K562 (cell line): ENCODE results near the gene HPCAL1. TPM values are rescaled to one million over a fixed set of nuclear protein-coding genes. Genes with fewer than 3 reads are reported as not detected.

Experiments used
- ATAC-seq: fragments of 200-7000 bp; cut with Tn5 transposase; 3 replicates; pipeline ENCODE4 v1.9.1; 2020; ENCODE audit warnings: moderate library complexity
- BruUV-seq: library from RNA; stranded (reverse); fragments of 400-500 nt; replicated peaks from 2 replicates; lab custom pipeline; 2021; lab: Mats Ljungman, UMichigan
- CTCF ChIA-PET: fragments of 300-600 bp; formaldehyde crosslinking; extraction: SDS; loops from one replicate; lab custom pipeline; 2021; ENCODE audit warnings: low intra/inter-chr PET ratio; lab: Yijun Ruan, JAX
- POLR2A ChIA-PET: fragments of 300-600, 350-650 bp; sonication (Branson Sonifier 250); formaldehyde crosslinking; extraction: SDS; loops from one replicate; lab custom pipeline; 2021; ENCODE audit warnings: antibody characterized with exemption, inconsistent platforms; lab: Yijun Ruan, JAX
- DNase-seq, 4 experiments: peaks; one replicate each; pipeline versions ENCODE4 v3.0.0 to v3.0.0-alpha.2; 2011 to 2018; ENCODE audit warnings: low spot score in 3 of 4, mixed read lengths in 3 of 4; ENCODE audit errors: extremely low read depth in 1 of 4
- FAIRE-seq: peaks from 2 replicates; lab custom pipeline; 2011; peaks lifted over from hg19 to GRCh38; lab: Jason Lieb, UNC
- H2AFZ ChIP-seq: 2 replicates; pipeline ENCODE4 v1.6.0; 2011; ENCODE audit warnings: low read depth, low read length, control low read depth, inconsistent platforms
- H3K27ac ChIP-seq: fragments of 200-600 bp; 3 replicates; pipeline ENCODE4 v1.8.0; 2011; ENCODE audit warnings: low read depth, mild to moderate bottlenecking, control low read depth, inconsistent platforms, low read length, moderate library complexity, mixed read lengths; ENCODE audit errors: extremely low read depth
- H3K27me3 ChIP-seq, 2 experiments: fragments of 300-600 bp in 1 of 2; 2 replicates in 1 of 2; 3 replicates in 1 of 2; pipeline versions ENCODE4 v1.6.0 to v1.8.0; 2011; ENCODE audit warnings: inconsistent platforms in 2 of 2, low read length in 2 of 2, mild to moderate bottlenecking in 1 of 2, mixed read lengths in 1 of 2, moderate library complexity in 1 of 2; ENCODE audit not compliant: control insufficient read depth in 2 of 2, insufficient read depth in 2 of 2
- H3K36me3 ChIP-seq: fragments of 300-600 bp; 3 replicates; pipeline ENCODE4 v1.8.0; 2011; ENCODE audit warnings: mild to moderate bottlenecking, low read length, inconsistent platforms; ENCODE audit not compliant: control insufficient read depth, insufficient read depth
- H3K4me1 ChIP-seq, 2 experiments: fragments of 200-600 bp in 1 of 2; replicated peaks in 1 of 2; 2 replicates in 1 of 2; 3 replicates in 1 of 2; pipeline versions ENCODE4 v1.5.1 to v1.8.0; 2011; ENCODE audit warnings: inconsistent platforms in 2 of 2, low read length in 2 of 2, mild to moderate bottlenecking in 1 of 2, mixed read lengths in 1 of 2, moderate library complexity in 1 of 2; ENCODE audit not compliant: control insufficient read depth in 2 of 2, insufficient read depth in 2 of 2
- H3K4me2 ChIP-seq: 2 replicates; pipeline ENCODE4 v1.6.1; 2011; ENCODE audit warnings: low read length, control low read depth, inconsistent platforms, mixed read lengths; ENCODE audit not compliant: insufficient read depth
- H3K4me3 ChIP-seq: fragments of 200-600 bp; sonication (generic), shearing (Covaris generic); 2 replicates; pipeline ENCODE4 v1.5.1; 2016; ENCODE audit warnings: control low read depth, inconsistent platforms
- H3K79me2 ChIP-seq: fragments of 200-600 bp; 3 replicates; pipeline ENCODE4 v1.8.0; 2011; ENCODE audit warnings: low read length, inconsistent platforms; ENCODE audit not compliant: control insufficient read depth, insufficient read depth
- H3K9ac ChIP-seq, 2 experiments: 2 replicates each; pipeline versions ENCODE4 v1.6.0 to v1.6.1; 2011; ENCODE audit warnings: low read depth in 2 of 2, low read length in 2 of 2, control low read depth in 1 of 2, inconsistent platforms in 1 of 2, mild to moderate bottlenecking in 1 of 2, mixed read lengths in 1 of 2; ENCODE audit not compliant: insufficient read depth in 1 of 2
- H3K9me1 ChIP-seq: one replicate; pipeline ENCODE4 v1.6.0; 2011; ENCODE audit warnings: inconsistent platforms, mild to moderate bottlenecking, low read length, moderate library complexity; ENCODE audit not compliant: control insufficient read depth, insufficient read depth
- H3K9me3 ChIP-seq: replicated peaks from 2 replicates; pipeline ENCODE4 v1.5.1; 2011; ENCODE audit warnings: low read depth, low read length, inconsistent platforms; ENCODE audit not compliant: control insufficient read depth, insufficient read depth
- H4K20me1 ChIP-seq: replicated peaks from 2 replicates; pipeline ENCODE4 v1.6.1; 2011; ENCODE audit warnings: low read length, inconsistent platforms, mixed read lengths; ENCODE audit not compliant: control insufficient read depth, insufficient read depth
- BRD4 ChIP-seq: fragments of 200-600 bp; sonication (generic); IDR thresholded peaks from 2 replicates; pipeline ENCODE4 v1.6.1; 2017; ENCODE audit warnings: inconsistent platforms
- E2F3 ChIP-seq: fragments of 250-450 bp; sonication (Bioruptor Pico); IDR thresholded peaks from 2 replicates; pipeline ENCODE4 v1.4.0; 2020; ENCODE audit warnings: mild to moderate bottlenecking
- HMG20B ChIP-seq: fragments of 250-450 bp; sonication (Bioruptor Pico); IDR thresholded peaks from 2 replicates; pipeline ENCODE4 v1.5.0; 2021; ENCODE audit warnings: mild to moderate bottlenecking
- KLF6 ChIP-seq: fragments of 250-450 bp; sonication (Bioruptor Pico); IDR thresholded peaks from 2 replicates; pipeline ENCODE4 v1.4.0; 2020; ENCODE audit warnings: mild to moderate bottlenecking, moderate library complexity, borderline replicate concordance
- L3MBTL2 ChIP-seq: fragments of 450-650 bp; IDR thresholded peaks from 2 replicates; pipeline ENCODE4 v1.6.1; 2016; ENCODE audit warnings: mild to moderate bottlenecking, moderate library complexity
- LEF1 ChIP-seq: fragments of 450-650 bp; IDR thresholded peaks from 2 replicates; pipeline ENCODE4 v1.6.1; 2016; ENCODE audit warnings: mild to moderate bottlenecking
- POLR2H ChIP-seq: IDR thresholded peaks from 2 replicates; pipeline ENCODE4 v1.6.1; 2016; ENCODE audit warnings: missing genetic modification characterization, low read depth, mild to moderate bottlenecking, control low read depth, missing compliant biosample characterization, moderate library complexity
- RAD21 ChIP-seq, 2 experiments: fragments of 250-450 bp in 1 of 2; fragments of 450-650 bp in 1 of 2; sonication (Bioruptor Pico) in 1 of 2; formaldehyde crosslinking in 1 of 2; IDR thresholded peaks in 1 of 2; conservative IDR thresholded peaks in 1 of 2; 2 replicates each; pipeline versions ENCODE4 v1.4.0 to v1.8.0; 2020 to 2022; ENCODE audit warnings: mild to moderate bottlenecking in 2 of 2, moderate library complexity in 1 of 2
- SIRT6 ChIP-seq: IDR thresholded peaks from one replicate; pipeline ENCODE4 v1.6.1; 2012; ENCODE audit warnings: low read depth, mild to moderate bottlenecking, control low read depth, inconsistent platforms, low read length, moderate library complexity
- TRIM24 ChIP-seq, 2 experiments: fragments of 450-650 bp; IDR thresholded peaks; 2 replicates each; pipeline ENCODE4 v1.6.1; 2016
- ZBTB8A ChIP-seq: fragments of 450-650 bp; IDR thresholded peaks from 2 replicates; pipeline ENCODE4 v1.6.1; 2018; ENCODE audit warnings: mild to moderate bottlenecking, moderate library complexity; ENCODE audit not compliant: partially characterized antibody
- ZNF134 ChIP-seq: fragments of 250-450 bp; sonication (Bioruptor Pico); conservative IDR thresholded peaks from 2 replicates; pipeline ENCODE4 v1.4.0; 2020
- WGBS: fragments of 100-300 bp; shearing (Covaris generic); methylation state at CpG from one replicate; pipeline ENCODE4 v1.1.6; 2016; ENCODE audit warnings: low coverage, mixed read lengths; ENCODE audit not compliant: insufficient coverage; ENCODE audit errors: missing lambda C conversion rate; 5-methylcytosine and 5-hydroxymethylcytosine counted together
- in situ Hi-C: fragments of 300-500 bp; cut with MboI; formaldehyde crosslinking; loops from 4 replicates; pipeline ENCODE4 v1.15.0; 2018; ENCODE audit warnings: inconsistent platforms, mixed read lengths
- intact Hi-C: fragments of 100-400 bp; cut with micrococcal nuclease; formaldehyde crosslinking; loops from 2 replicates; pipeline ENCODE4 v1.14.2; 2022
- polyA plus RNA-seq, 8 experiments: library from polyadenylated mRNA; depleted of rRNA in 4 of 8; stranded (reverse) in 5 of 8; unstranded in 3 of 8; fragments of >200 nt; fragmentation: Nextera tagmentation in 2 of 8; fragmentation: Illumina TruSeq in 1 of 8; extraction: Ambion mirVana in 2 of 8; extraction: Trizol in 1 of 8; gene quantifications; 2 replicates each; pipeline versions ENCODE4 v1.2.1 to v1.2.3, GENCODE V29; 2011 to 2014; ENCODE audit warnings: inconsistent platforms in 1 of 8, missing spikeins in 1 of 8
- total RNA-seq, 7 experiments: library from RNA; depleted of rRNA in 6 of 7; stranded (reverse); fragments of >200 nt in 6 of 7; fragmentation: Illumina TruSeq in 2 of 7; extraction: Trizol in 2 of 7; gene quantifications; 2 replicates each; pipeline versions ENCODE4 v1.2.1 to v1.2.3, GENCODE V29; 2011 to 2021; ENCODE audit warnings: low replicate concordance in 1 of 7
- TF ChIP-seq, protein P1 (sequence below): IDR thresholded peaks from 2 replicates; pipeline ENCODE4 v1.6.1; 2016; ENCODE audit warnings: missing genetic modification characterization, missing compliant biosample characterization

Gene HPCAL1
- total and polyA plus RNA-seq, 9 of the 15 experiments (the other 6 are each of a cell fraction or from before 2014, with no cell fraction given), result 2.7 to 65.5 (median 23.9) TPM

DNA sequence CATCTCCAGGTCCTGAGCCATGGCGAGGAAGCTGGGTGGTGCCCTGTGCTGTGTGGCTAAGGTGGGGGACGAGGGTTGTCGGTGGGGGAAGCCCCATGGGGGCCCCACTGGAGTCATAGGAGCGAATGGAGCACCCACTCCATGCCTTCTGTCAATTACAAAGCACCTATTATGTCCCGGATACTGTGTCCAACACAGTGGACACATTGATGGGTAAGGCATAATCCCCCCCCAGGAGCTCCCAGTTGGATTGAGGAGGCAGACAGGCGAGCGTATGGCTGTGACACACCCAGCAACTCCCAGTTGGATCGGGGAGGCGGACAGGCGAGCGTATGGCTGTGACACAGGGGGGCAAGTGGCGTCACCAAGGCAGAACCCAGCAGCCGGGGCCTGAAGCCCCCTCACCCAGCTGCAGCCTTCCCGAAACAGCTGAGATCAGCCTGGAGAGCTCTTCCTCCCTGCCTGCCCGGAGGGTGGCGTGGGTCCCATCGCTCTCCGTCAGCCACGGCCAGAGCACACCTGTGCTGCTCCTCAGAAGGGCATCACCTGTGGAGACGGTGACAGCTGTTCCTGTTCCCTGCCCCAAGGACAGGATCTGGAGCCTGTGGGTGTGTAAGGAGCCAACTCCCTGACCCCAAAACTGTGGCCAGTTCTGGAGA lies 69.6 kb downstream of the HPCAL1 start:
- Histone ChIP-seq H3K4me2 (no peak overlapping the region), H2AFZ (no peak overlapping the region), H3K9ac (peak overlapping the region in 1 of 2 experiments; percentile 68; a peak in 1 of 4 replicates), H3K4me3 (no peak overlapping the region), H3K4me1 (peaks cover 21 to 73% of the 10 kb centered on the region in 2 experiments; a peak in 4 of 5 replicates), H3K36me3 (no peaks in the 10 kb centered on the region; the same call in 2 of the 3 replicates), H4K20me1 (peaks cover 22% of the 10 kb centered on the region), H3K79me2 (peaks cover 37% of the 10 kb centered on the region), H3K9me3 (no peaks in the 10 kb centered on the region), H3K27me3 (no peaks in the 10 kb centered on the region), H3K9me1 (peaks cover 7% of the 10 kb centered on the region), H3K27ac (no peak overlapping the region)
- TF ChIP-seq SIRT6 (no peak), LEF1 (no peak), KLF6 (CRISPR knock-in tag) (no peak), POLR2H (tag) (no peak), L3MBTL2 (no peak), ZNF134 (CRISPR knock-in tag) (no peak), HMG20B (CRISPR knock-in tag) (no peak), ZBTB8A (no peak), RAD21 (CRISPR knock-in tag; conservative IDR thresholded peaks at IDR 0.05 in 1 of 2, IDR thresholded peaks at IDR 0.05 in 1 of 2) (no peak), TRIM24 (IDR thresholded peaks at IDR 0.05) (no peak), BRD4 (no peak), E2F3 (CRISPR knock-in tag) (no peak)
- TF ChIP-seq, protein P1, sequence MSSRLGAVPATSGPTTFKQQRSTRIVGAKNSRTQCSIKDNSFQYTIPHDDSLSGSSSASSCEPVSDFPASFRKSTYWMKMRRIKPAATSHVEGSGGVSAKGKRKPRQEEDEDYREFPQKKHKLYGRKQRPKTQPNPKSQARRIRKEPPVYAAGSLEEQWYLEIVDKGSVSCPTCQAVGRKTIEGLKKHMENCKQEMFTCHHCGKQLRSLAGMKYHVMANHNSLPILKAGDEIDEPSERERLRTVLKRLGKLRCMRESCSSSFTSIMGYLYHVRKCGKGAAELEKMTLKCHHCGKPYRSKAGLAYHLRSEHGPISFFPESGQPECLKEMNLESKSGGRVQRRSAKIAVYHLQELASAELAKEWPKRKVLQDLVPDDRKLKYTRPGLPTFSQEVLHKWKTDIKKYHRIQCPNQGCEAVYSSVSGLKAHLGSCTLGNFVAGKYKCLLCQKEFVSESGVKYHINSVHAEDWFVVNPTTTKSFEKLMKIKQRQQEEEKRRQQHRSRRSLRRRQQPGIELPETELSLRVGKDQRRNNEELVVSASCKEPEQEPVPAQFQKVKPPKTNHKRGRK, result no peak
- ATAC-seq (no peak), FAIRE-seq (no peak), DNase-seq (no peak)
- ChIA-PET POLR2A (no interaction called here), CTCF (no interaction called here)
- intact Hi-C loops (no loop called here), in situ Hi-C loops (no loop called here)
- WGBS, result 85% methylated on average over 16 of the region's 20 CpGs
- no TSS peak for BruUV-seq
